ENCODE data around the gene PBRM1. TPM values are rescaled to one million over a fixed set of nuclear protein-coding genes. Genes with fewer than 3 reads are reported as not detected.

The PBRM1 gene
- total RNA-seq, 3 donors from 2014 or later (not counting 1 experiment from before 2014, with no cell fraction given): 70.2 to 79.7 (median 76.6) TPM

DNA sequence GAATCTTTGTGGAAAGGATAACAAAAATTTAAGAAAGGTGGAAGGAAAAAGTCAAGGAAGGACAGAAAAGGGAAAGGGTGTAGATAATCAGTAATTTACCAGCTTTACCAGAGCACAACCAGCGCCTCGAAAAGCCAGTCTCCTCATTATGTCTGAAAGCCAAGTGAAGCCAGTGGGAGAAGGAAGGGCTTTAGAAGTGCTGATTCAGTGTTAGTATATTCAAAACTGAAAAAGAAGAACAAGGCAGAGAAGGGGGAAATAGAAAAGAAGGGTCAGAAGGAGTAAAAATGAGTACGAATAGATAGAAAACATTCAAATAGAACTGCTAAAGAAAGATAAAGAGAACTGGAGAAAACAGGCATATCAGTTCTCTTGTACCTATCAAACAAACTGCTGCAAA is 4.1 kb downstream of the PBRM1 start:
- Histone ChIP-seq H3K36me3 (ENCODE audit: control insufficient read depth, insufficient read depth, low read length) (peaks cover 38% of the 10 kb centered on the region), H3K9me3 (ENCODE audit: control insufficient read depth, insufficient read depth, low read length) (no peaks in the 10 kb centered on the region), H3K27me3 (ENCODE audit: control insufficient read depth, insufficient read depth, low read length) (no peaks in the 10 kb centered on the region), H3K27ac (ENCODE audit: low read length) (no peak overlapping the region), H3K4me3 (ENCODE audit: low read length) (no peak overlapping the region), H3K4me1 (ENCODE audit: control insufficient read depth, insufficient read depth, low read length) (peaks cover 7% of the 10 kb centered on the region)
- DNase-seq: no peak
- TF ChIP-seq, protein P1, sequence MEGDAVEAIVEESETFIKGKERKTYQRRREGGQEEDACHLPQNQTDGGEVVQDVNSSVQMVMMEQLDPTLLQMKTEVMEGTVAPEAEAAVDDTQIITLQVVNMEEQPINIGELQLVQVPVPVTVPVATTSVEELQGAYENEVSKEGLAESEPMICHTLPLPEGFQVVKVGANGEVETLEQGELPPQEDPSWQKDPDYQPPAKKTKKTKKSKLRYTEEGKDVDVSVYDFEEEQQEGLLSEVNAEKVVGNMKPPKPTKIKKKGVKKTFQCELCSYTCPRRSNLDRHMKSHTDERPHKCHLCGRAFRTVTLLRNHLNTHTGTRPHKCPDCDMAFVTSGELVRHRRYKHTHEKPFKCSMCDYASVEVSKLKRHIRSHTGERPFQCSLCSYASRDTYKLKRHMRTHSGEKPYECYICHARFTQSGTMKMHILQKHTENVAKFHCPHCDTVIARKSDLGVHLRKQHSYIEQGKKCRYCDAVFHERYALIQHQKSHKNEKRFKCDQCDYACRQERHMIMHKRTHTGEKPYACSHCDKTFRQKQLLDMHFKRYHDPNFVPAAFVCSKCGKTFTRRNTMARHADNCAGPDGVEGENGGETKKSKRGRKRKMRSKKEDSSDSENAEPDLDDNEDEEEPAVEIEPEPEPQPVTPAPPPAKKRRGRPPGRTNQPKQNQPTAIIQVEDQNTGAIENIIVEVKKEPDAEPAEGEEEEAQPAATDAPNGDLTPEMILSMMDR (IDR thresholded peaks at IDR 0.05): no peak
- Mint-ChIP-seq H3K4me1 (peaks cover 40 to 46% of the 10 kb centered on the region in 2 donors), H3K27me3 (ENCODE audit: low read depth in 2 of 2) (no peaks in the 10 kb centered on the region), H3K4me3 (no peak overlapping the region), H3K27ac (peak overlapping the region; percentile 39 to 77), H3K9me3 (no peaks in the 10 kb centered on the region), H3K36me3 (peaks cover 25% of the 10 kb centered on the region)
- WGBS (ENCODE audit: insufficient coverage): 63% methylated on average over 3 of the region's 3 CpGs
- intact Hi-C loops (cut with micrococcal nuclease): no loop called here
- ATAC-seq: no peak

DNA sequence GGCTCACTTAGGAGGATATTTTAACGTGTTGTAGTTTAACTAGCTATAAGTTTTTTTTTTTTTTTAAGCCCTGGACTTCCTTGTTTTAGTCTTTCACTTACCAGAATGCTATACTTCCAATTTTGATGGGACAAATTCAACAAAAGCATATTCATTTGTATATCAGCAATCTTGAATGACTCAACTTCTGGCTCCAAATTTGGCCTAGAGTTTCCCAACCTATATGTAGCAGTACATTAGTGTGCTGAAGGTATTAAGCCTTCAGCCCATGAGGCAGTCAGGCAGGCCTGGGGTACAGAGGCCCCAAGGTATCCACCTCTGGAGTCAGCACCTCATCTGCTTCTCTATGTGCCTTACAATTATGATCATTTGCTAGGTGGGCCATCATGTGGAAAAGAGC is 5.9 kb downstream of the PBRM1 start:
- Histone ChIP-seq H3K4me3 (ENCODE audit: low read length) (no peak overlapping the region), H3K27ac (ENCODE audit: low read length) (no peak overlapping the region), H3K9me3 (ENCODE audit: control insufficient read depth, insufficient read depth, low read length) (no peaks in the 10 kb centered on the region), H3K4me1 (ENCODE audit: control insufficient read depth, insufficient read depth, low read length) (peaks cover 3% of the 10 kb centered on the region), H3K27me3 (ENCODE audit: control insufficient read depth, insufficient read depth, low read length) (no peaks in the 10 kb centered on the region), H3K36me3 (ENCODE audit: control insufficient read depth, insufficient read depth, low read length) (peaks cover 51% of the 10 kb centered on the region)
- whole genome bisulfite sequencing (ENCODE audit: insufficient coverage): no CpG with 5 or more reads among the region's 1 CpG
- Mint-ChIP-seq H3K9me3 (no peaks in the 10 kb centered on the region), H3K4me3 (no peak overlapping the region), H3K27ac (peak overlapping the region; percentile 14 to 64), H3K4me1 (peaks cover 28 to 48% of the 10 kb centered on the region in 2 donors), H3K36me3 (peaks cover 30% of the 10 kb centered on the region), H3K27me3 (ENCODE audit: low read depth in 2 of 2) (no peaks in the 10 kb centered on the region)
- TF ChIP-seq, protein P1 (IDR thresholded peaks at IDR 0.05): no peak
- intact Hi-C loops (cut with micrococcal nuclease): no loop called here
- DNase-seq (no peak), ATAC-seq (no peak)

DNA sequence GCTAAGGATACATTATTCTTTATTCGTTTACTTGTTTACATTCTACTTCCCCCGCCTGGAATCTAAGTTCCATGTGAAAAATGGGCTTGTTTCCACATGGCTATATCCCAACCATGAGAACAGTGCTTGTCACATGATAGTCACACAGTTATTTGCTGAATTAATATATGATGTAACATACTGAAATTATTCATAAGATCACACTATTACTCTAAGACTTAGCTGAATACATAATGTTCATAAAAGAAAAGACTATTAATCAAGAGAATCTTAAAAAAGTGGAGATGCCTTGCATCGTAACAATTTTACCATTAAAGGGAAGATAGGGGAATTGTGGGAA is 6.5 kb downstream of the PBRM1 start:
- Histone ChIP-seq H3K27me3 (ENCODE audit: control insufficient read depth, insufficient read depth, low read length) (no peaks in the 10 kb centered on the region), H3K36me3 (ENCODE audit: control insufficient read depth, insufficient read depth, low read length) (peaks cover 54% of the 10 kb centered on the region), H3K4me3 (ENCODE audit: low read length) (no peak overlapping the region), H3K27ac (ENCODE audit: low read length) (no peak overlapping the region), H3K4me1 (ENCODE audit: control insufficient read depth, insufficient read depth, low read length) (peaks cover 3% of the 10 kb centered on the region), H3K9me3 (ENCODE audit: control insufficient read depth, insufficient read depth, low read length) (no peaks in the 10 kb centered on the region)
- ATAC-seq (no peak), DNase-seq (no peak)
- 95% methylated on average over 2 of the region's 3 CpGs for WGBS (ENCODE audit: insufficient coverage)
- Mint-ChIP-seq H3K9me3 (no peaks in the 10 kb centered on the region), H3K4me1 (peaks cover 22 to 44% of the 10 kb centered on the region in 2 donors), H3K36me3 (peaks cover 30% of the 10 kb centered on the region), H3K27ac (peak overlapping the region; percentile 14 to 64), H3K4me3 (no peak overlapping the region), H3K27me3 (ENCODE audit: low read depth in 2 of 2) (no peaks in the 10 kb centered on the region)
- intact Hi-C loops (cut with micrococcal nuclease): no loop called here
- TF ChIP-seq, protein P1 (IDR thresholded peaks at IDR 0.05): no peak

Measured in natural killer cell (primary cell).